HL-60 (cell line): Measurements from ENCODE around the gene COG4.
"Not testable (repeated sequence)": the region's sequence is repeated elsewhere in the genome, so short reads cannot be mapped to it uniquely, and the experiment has no call there.

Experiments
- CTCF ChIP-seq: IDR thresholded peaks from one replicate; pipeline ENCODE4 v1.5.1; 2011; ENCODE audit warnings: low read length, control low read depth, inconsistent platforms; ENCODE audit not compliant: insufficient read depth
- REST ChIP-seq: IDR thresholded peaks from 2 replicates; pipeline ENCODE4 v1.6.1; 2012; ENCODE audit warnings: low read depth; ENCODE audit not compliant: insufficient replicate concordance

GRCh38 chr16:70450142-70451003 is 73.0 kb downstream of the COG4 start:
- not testable (repeated sequence) for TF ChIP-seq CTCF, REST
